Liver (tissue), 9 donors: ENCODE data around the gene ADK. TPM values are rescaled to one million over a fixed set of nuclear protein-coding genes. Genes with fewer than 3 reads are reported as not detected.

ENCODE experiments used
- DNase-seq: peaks from one replicate; pipeline ENCODE4 v3.0.0-alpha.2; 2017; ENCODE audit warnings: low spot score
- H3K27ac ChIP-seq, 2 donors: one replicate each; pipeline ENCODE4 v1.7.0; 2013; ENCODE audit warnings: inconsistent platforms in 2 of 2, low read length in 2 of 2, control low read depth in 1 of 2, low read depth in 1 of 2, mild to moderate bottlenecking in 1 of 2
- H3K27me3 ChIP-seq, 4 donors: one replicate each; pipeline versions ENCODE4 v1.6.1 to v1.7.0; 2013; ENCODE audit warnings: low read length in 3 of 4, inconsistent platforms in 1 of 4, mild to moderate bottlenecking in 1 of 4, moderate library complexity in 1 of 4; ENCODE audit not compliant: control insufficient read depth in 4 of 4, insufficient read depth in 4 of 4
- H3K36me3 ChIP-seq, 4 donors: one replicate each; pipeline versions ENCODE4 v1.6.1 to v1.7.0; 2013; ENCODE audit warnings: low read length in 3 of 4, mild to moderate bottlenecking in 3 of 4, low read depth in 1 of 4, moderate library complexity in 1 of 4; ENCODE audit not compliant: control insufficient read depth in 4 of 4, insufficient read depth in 3 of 4
- H3K4me1 ChIP-seq, 4 donors: one replicate each; pipeline versions ENCODE4 v1.6.1 to v1.7.0; 2013; ENCODE audit warnings: low read length in 3 of 4, mild to moderate bottlenecking in 3 of 4, moderate library complexity in 1 of 4; ENCODE audit not compliant: control insufficient read depth in 4 of 4, insufficient read depth in 4 of 4
- H3K4me3 ChIP-seq, 3 donors: one replicate each; pipeline versions ENCODE4 v1.6.1 to v1.7.0; 2013; ENCODE audit warnings: low read length in 3 of 3, control low read depth in 1 of 3, low read depth in 1 of 3, mild to moderate bottlenecking in 1 of 3
- H3K9ac ChIP-seq, 2 donors: one replicate each; pipeline ENCODE4 v1.7.0; 2013; ENCODE audit warnings: low read length in 2 of 2, mild to moderate bottlenecking in 2 of 2, moderate library complexity in 2 of 2, control low read depth in 1 of 2, low read depth in 1 of 2
- H3K9me3 ChIP-seq, 4 donors: one replicate each; pipeline versions ENCODE4 v1.6.1 to v1.7.0; 2013; ENCODE audit warnings: low read length in 3 of 4; ENCODE audit not compliant: control insufficient read depth in 4 of 4
- EGR1 ChIP-seq, 2 donors: IDR thresholded peaks; 2 replicates each; pipeline ENCODE4 v1.6.1; 2016 to 2018; ENCODE audit warnings: antibody characterized with exemption in 2 of 2, low read depth in 2 of 2
- FOXA1 ChIP-seq: IDR thresholded peaks from 2 replicates; pipeline ENCODE4 v1.6.1; 2016; ENCODE audit warnings: antibody characterized with exemption
- FOXA2 ChIP-seq: IDR thresholded peaks from 2 replicates; pipeline ENCODE4 v1.6.1; 2016; ENCODE audit warnings: antibody characterized with exemption
- GABPA ChIP-seq, 2 donors: IDR thresholded peaks in 1 of 2; conservative IDR thresholded peaks in 1 of 2; 2 replicates each; pipeline ENCODE4 v1.6.1; 2016; ENCODE audit warnings: antibody characterized with exemption in 2 of 2, mild to moderate bottlenecking in 1 of 2, moderate library complexity in 1 of 2
- HNF4A ChIP-seq, 2 donors: conservative IDR thresholded peaks; 2 replicates each; pipeline ENCODE4 v1.6.1; 2016; ENCODE audit warnings: antibody characterized with exemption in 2 of 2, mild to moderate bottlenecking in 2 of 2
- HNF4G ChIP-seq: IDR thresholded peaks from 2 replicates; pipeline ENCODE4 v1.6.1; 2016; ENCODE audit warnings: antibody characterized with exemption
- JUND ChIP-seq, 2 donors: IDR thresholded peaks; 2 replicates each; pipeline ENCODE4 v1.6.1; 2016; ENCODE audit warnings: antibody characterized with exemption in 2 of 2
- NR2F2 ChIP-seq: IDR thresholded peaks from 2 replicates; pipeline ENCODE4 v1.6.1; 2016; ENCODE audit warnings: antibody characterized with exemption
- RAD21 ChIP-seq, 2 donors: IDR thresholded peaks; 2 replicates each; pipeline ENCODE4 v1.6.1; 2016; ENCODE audit warnings: antibody characterized with exemption in 2 of 2, mild to moderate bottlenecking in 2 of 2
- RXRA ChIP-seq, 2 donors: IDR thresholded peaks; 2 replicates each; pipeline ENCODE4 v1.6.1; 2017 to 2018; ENCODE audit warnings: antibody characterized with exemption in 2 of 2, mild to moderate bottlenecking in 1 of 2
- SP1 ChIP-seq: IDR thresholded peaks from 2 replicates; pipeline ENCODE4 v1.6.1; 2018; ENCODE audit warnings: antibody characterized with exemption, mild to moderate bottlenecking
- TAF1 ChIP-seq: conservative IDR thresholded peaks from 2 replicates; pipeline ENCODE4 v1.6.1; 2016; ENCODE audit warnings: antibody characterized with exemption, mild to moderate bottlenecking
- YY1 ChIP-seq: IDR thresholded peaks from 2 replicates; pipeline ENCODE4 v1.6.1; 2016; ENCODE audit warnings: antibody characterized with exemption, mild to moderate bottlenecking
- whole genome bisulfite sequencing: extraction: QIAGEN DNeasy Blood & Tissue Kit; methylation state at CpG from one replicate; pipeline ENCODE4 v1.1.7; 2013; 5-methylcytosine and 5-hydroxymethylcytosine counted together
- polyA plus RNA-seq, 2 donors: library from polyadenylated mRNA; stranded (reverse) in 1 of 2; unstranded in 1 of 2; fragments of 200-250 nt in 1 of 2; fragments of >200 nt in 1 of 2; fragmentation: Nextera tagmentation in 1 of 2; extraction: Ambion mirVana in 1 of 2; gene quantifications; one replicate each; pipeline versions ENCODE4 v1.2.1 to v1.2.3, GENCODE V29; 2013 to 2015
- total RNA-seq, 2 donors: library from RNA; depleted of rRNA; stranded (reverse); fragments of >200 nt; gene quantifications; one replicate each; pipeline ENCODE4 v1.2.3, GENCODE V29; 2014
- TF ChIP-seq, protein P1 (sequence below): IDR thresholded peaks from 2 replicates; pipeline ENCODE4 v1.6.1; 2016; ENCODE audit warnings: antibody characterized with exemption
- TF ChIP-seq, protein P2 (sequence below): IDR thresholded peaks from 2 replicates; pipeline ENCODE4 v1.6.1; 2016; ENCODE audit warnings: antibody characterized with exemption
- TF ChIP-seq, protein P3 (sequence below): IDR thresholded peaks from 2 replicates; pipeline ENCODE4 v1.6.1; 2016; ENCODE audit warnings: antibody characterized with exemption, mild to moderate bottlenecking
- TF ChIP-seq, protein P4 (sequence below): IDR thresholded peaks from 2 replicates; pipeline ENCODE4 v1.6.1; 2016; ENCODE audit warnings: antibody characterized with exemption
- TF ChIP-seq, protein P5 (sequence below): fragments of 150-350 bp; IDR thresholded peaks from 2 replicates; pipeline ENCODE4 v1.5.1; 2017; ENCODE audit warnings: improper control_type of control experiment, low read depth, low read length; ENCODE audit not compliant: missing input control
- donor health status: healthy.
- donor health status: healthy.
- donor health status: healthy.
- donor health status: healthy.
- donor health status: healthy.

The ADK gene
- total and polyA plus RNA-seq, 4 donors, result 18.0 to 110 (median 65.5) TPM

DNA sequence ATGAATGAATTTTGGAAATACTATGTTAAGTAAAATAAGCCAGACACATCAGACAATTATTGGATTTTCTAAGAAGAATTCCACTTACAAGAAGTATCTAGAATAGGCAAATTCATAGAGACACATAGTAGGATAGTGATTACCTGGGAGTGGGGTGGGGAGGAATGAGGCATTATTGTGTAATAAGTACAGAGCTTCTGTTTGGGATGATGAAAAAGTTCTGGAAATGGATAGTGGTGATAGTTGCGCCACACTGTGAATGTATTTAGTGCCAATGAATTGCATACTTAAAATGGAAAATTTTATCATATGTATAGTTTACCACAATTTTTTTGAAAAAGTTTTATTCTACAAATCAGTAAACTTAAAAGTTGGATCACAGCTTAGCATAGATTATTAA is 378.2 kb downstream of the ADK start:
- DNase-seq, result no peak
- Histone ChIP-seq H3K4me3 (no peak overlapping the region), H3K36me3 (peaks cover 0 to 9% (median 0%) of the 10 kb centered on the region in 4 donors), H3K9ac (no peak overlapping the region), H3K27ac (no peak overlapping the region), H3K4me1 (peaks cover 0 to 2% (median 0%) of the 10 kb centered on the region in 4 donors), H3K27me3 (no peaks in the 10 kb centered on the region), H3K9me3 (no peaks in the 10 kb centered on the region)
- WGBS, result 99% methylated on average over 1 of the region's 1 CpG
- TF ChIP-seq RXRA (IDR thresholded peaks at IDR 0.05), result no peak
- TF ChIP-seq HNF4A (conservative IDR thresholded peaks at IDR 0.05), result peak in 1 of 2 donors; percentile 7

DNA sequence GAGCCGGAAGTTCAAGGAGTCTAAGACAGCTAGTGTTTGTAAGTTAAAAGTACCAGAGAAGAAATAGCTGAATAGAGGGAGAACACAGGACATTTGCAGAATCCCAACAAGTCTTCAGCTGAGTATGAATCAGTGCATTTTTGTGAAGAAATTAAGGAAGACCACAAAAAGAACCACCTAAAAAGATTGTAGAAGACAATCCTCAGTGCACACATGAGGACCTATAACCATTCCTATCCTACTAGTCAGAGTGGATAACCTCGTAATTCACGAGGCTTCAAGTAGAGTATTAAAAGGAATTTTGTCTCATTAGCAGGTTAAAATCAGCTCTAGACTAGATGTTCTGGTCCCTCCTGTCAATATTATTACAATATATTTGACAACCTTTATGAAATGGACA is 380.0 kb downstream of the ADK start:
- 98% methylated on average over 3 of the region's 3 CpGs for WGBS

DNA sequence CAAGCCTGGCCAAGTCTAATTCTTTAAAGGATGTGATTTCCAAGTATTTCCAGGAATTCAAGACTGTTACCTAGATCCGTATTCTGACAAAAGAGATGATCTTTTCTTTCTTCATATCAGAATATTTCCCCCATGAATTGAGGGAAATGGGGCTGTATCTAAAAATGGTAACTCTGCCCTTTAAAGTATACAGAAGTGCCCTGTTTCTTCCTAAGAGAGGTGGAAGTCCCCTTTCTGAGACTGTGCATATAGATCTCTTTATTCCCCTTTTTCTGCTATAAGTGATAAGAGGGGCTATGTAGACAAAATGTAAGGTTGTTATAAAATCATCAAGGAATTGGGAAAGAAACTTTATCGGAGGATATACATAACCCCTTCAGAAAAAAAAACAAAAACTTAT is 388.3 kb downstream of the ADK start:
- H3K36me3 ChIP-seq, result peaks cover 0 to 1% (median 0%) of the 10 kb centered on the region in 4 donors
- no peak overlapping the region for H3K9ac ChIP-seq
- WGBS, result 93% methylated on average over 2 of the region's 2 CpGs
- DNase-seq, result no peak
- no peak overlapping the region for H3K27ac ChIP-seq
- H3K9me3 ChIP-seq, result no peaks in the 10 kb centered on the region
- H3K4me3 ChIP-seq, result no peak overlapping the region
- TF ChIP-seq, protein P1, sequence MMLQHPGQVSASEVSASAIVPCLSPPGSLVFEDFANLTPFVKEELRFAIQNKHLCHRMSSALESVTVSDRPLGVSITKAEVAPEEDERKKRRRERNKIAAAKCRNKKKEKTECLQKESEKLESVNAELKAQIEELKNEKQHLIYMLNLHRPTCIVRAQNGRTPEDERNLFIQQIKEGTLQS, result no peak
- TF ChIP-seq, protein P2, sequence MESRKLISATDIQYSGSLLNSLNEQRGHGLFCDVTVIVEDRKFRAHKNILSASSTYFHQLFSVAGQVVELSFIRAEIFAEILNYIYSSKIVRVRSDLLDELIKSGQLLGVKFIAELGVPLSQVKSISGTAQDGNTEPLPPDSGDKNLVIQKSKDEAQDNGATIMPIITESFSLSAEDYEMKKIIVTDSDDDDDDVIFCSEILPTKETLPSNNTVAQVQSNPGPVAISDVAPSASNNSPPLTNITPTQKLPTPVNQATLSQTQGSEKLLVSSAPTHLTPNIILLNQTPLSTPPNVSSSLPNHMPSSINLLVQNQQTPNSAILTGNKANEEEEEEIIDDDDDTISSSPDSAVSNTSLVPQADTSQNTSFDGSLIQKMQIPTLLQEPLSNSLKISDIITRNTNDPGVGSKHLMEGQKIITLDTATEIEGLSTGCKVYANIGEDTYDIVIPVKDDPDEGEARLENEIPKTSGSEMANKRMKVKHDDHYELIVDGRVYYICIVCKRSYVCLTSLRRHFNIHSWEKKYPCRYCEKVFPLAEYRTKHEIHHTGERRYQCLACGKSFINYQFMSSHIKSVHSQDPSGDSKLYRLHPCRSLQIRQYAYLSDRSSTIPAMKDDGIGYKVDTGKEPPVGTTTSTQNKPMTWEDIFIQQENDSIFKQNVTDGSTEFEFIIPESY, result no peak
- TF ChIP-seq FOXA2, result no peak
- no peak for TF ChIP-seq RAD21 (IDR thresholded peaks at IDR 0.05)
- no peak for TF ChIP-seq HNF4A (conservative IDR thresholded peaks at IDR 0.05)
- no peak for TF ChIP-seq FOXA1
- TF ChIP-seq, protein P3, sequence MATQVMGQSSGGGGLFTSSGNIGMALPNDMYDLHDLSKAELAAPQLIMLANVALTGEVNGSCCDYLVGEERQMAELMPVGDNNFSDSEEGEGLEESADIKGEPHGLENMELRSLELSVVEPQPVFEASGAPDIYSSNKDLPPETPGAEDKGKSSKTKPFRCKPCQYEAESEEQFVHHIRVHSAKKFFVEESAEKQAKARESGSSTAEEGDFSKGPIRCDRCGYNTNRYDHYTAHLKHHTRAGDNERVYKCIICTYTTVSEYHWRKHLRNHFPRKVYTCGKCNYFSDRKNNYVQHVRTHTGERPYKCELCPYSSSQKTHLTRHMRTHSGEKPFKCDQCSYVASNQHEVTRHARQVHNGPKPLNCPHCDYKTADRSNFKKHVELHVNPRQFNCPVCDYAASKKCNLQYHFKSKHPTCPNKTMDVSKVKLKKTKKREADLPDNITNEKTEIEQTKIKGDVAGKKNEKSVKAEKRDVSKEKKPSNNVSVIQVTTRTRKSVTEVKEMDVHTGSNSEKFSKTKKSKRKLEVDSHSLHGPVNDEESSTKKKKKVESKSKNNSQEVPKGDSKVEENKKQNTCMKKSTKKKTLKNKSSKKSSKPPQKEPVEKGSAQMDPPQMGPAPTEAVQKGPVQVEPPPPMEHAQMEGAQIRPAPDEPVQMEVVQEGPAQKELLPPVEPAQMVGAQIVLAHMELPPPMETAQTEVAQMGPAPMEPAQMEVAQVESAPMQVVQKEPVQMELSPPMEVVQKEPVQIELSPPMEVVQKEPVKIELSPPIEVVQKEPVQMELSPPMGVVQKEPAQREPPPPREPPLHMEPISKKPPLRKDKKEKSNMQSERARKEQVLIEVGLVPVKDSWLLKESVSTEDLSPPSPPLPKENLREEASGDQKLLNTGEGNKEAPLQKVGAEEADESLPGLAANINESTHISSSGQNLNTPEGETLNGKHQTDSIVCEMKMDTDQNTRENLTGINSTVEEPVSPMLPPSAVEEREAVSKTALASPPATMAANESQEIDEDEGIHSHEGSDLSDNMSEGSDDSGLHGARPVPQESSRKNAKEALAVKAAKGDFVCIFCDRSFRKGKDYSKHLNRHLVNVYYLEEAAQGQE, result no peak
- no peak for TF ChIP-seq EGR1 (IDR thresholded peaks at IDR 0.05; ENCODE audit: low read depth in 2 of 2)
- TF ChIP-seq TAF1, result no peak
- TF ChIP-seq, protein P4, sequence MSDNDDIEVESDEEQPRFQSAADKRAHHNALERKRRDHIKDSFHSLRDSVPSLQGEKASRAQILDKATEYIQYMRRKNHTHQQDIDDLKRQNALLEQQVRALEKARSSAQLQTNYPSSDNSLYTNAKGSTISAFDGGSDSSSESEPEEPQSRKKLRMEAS, result no peak
- no peak for TF ChIP-seq HNF4G
- TF ChIP-seq, protein P5, sequence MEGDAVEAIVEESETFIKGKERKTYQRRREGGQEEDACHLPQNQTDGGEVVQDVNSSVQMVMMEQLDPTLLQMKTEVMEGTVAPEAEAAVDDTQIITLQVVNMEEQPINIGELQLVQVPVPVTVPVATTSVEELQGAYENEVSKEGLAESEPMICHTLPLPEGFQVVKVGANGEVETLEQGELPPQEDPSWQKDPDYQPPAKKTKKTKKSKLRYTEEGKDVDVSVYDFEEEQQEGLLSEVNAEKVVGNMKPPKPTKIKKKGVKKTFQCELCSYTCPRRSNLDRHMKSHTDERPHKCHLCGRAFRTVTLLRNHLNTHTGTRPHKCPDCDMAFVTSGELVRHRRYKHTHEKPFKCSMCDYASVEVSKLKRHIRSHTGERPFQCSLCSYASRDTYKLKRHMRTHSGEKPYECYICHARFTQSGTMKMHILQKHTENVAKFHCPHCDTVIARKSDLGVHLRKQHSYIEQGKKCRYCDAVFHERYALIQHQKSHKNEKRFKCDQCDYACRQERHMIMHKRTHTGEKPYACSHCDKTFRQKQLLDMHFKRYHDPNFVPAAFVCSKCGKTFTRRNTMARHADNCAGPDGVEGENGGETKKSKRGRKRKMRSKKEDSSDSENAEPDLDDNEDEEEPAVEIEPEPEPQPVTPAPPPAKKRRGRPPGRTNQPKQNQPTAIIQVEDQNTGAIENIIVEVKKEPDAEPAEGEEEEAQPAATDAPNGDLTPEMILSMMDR, result no peak
- TF ChIP-seq NR2F2, result no peak
- TF ChIP-seq SP1, result no peak
- no peak for TF ChIP-seq GABPA (IDR thresholded peaks at IDR 0.05 in 1 of 2, conservative IDR thresholded peaks at IDR 0.05 in 1 of 2)
- no peak for TF ChIP-seq RXRA (IDR thresholded peaks at IDR 0.05)
- no peak for TF ChIP-seq JUND (IDR thresholded peaks at IDR 0.05)
- no peak for TF ChIP-seq YY1
- H3K27me3 ChIP-seq, result no peaks in the 10 kb centered on the region
- H3K4me1 ChIP-seq, result no peaks in the 10 kb centered on the region

More for the DNA sequence above, 380.0 kb downstream of the ADK start:
- TF ChIP-seq EGR1 (IDR thresholded peaks at IDR 0.05; ENCODE audit: low read depth in 2 of 2), result no peak
- TF ChIP-seq HNF4A (conservative IDR thresholded peaks at IDR 0.05), result no peak
- TF ChIP-seq, protein P1, result no peak
- no peak for TF ChIP-seq FOXA2
- TF ChIP-seq GABPA (IDR thresholded peaks at IDR 0.05 in 1 of 2, conservative IDR thresholded peaks at IDR 0.05 in 1 of 2), result no peak
- TF ChIP-seq FOXA1, result no peak
- Histone ChIP-seq H3K27me3 (no peaks in the 10 kb centered on the region), H3K4me3 (no peak overlapping the region), H3K27ac (no peak overlapping the region), H3K9me3 (no peaks in the 10 kb centered on the region), H3K4me1 (no peaks in the 10 kb centered on the region), H3K9ac (no peak overlapping the region), H3K36me3 (peaks cover 0 to 9% (median 0%) of the 10 kb centered on the region in 4 donors)
- no peak for DNase-seq
